Activated T-cell treated with anti-CD3 and anti-CD28 coated beads, Interleukin-2, amount 50 U/mL, for 72 hours (primary cell): ENCODE results near the gene ANHX. TPM values are rescaled to one million over a fixed set of nuclear protein-coding genes. Genes with fewer than 3 reads are reported as not detected.

ENCODE experiments used
- ATAC-seq, 2 donors: fragments of 150-1000 bp; cut with Tn5 transposase; replicated peaks in 1 of 2; 2 replicates each; pipeline ENCODE4 v1.10.0; 2021; ENCODE audit warnings: moderate library complexity in 2 of 2, mild to moderate bottlenecking in 1 of 2
- DNase-seq, 2 donors: peaks; one replicate each; pipeline ENCODE4 v3.0.0; 2021 to 2022; ENCODE audit warnings: mixed read lengths in 1 of 2
- H3K27ac Mint-ChIP-seq: one replicate; pipeline ENCODE4 v1.8.0; 2022; ENCODE audit warnings: mild to moderate bottlenecking, moderate library complexity, mixed read lengths
- H3K27me3 Mint-ChIP-seq: one replicate; pipeline ENCODE4 v1.8.0; 2022; ENCODE audit warnings: low read depth, mixed read lengths
- H3K36me3 Mint-ChIP-seq, 2 donors: one replicate each; pipeline ENCODE4 v1.8.0; 2022; ENCODE audit warnings: mixed read lengths in 2 of 2, mild to moderate bottlenecking in 1 of 2; ENCODE audit not compliant: insufficient read depth in 2 of 2
- H3K4me1 Mint-ChIP-seq: one replicate; pipeline ENCODE4 v1.8.0; 2022; ENCODE audit warnings: low read depth, mixed read lengths
- H3K4me3 Mint-ChIP-seq, 2 donors: one replicate each; pipeline ENCODE4 v1.8.0; 2022; ENCODE audit warnings: mild to moderate bottlenecking in 2 of 2, mixed read lengths in 2 of 2, moderate library complexity in 2 of 2
- H3K9me3 Mint-ChIP-seq, 2 donors: one replicate each; pipeline ENCODE4 v1.8.0; 2022; ENCODE audit warnings: mixed read lengths in 2 of 2
- total RNA-seq, 2 donors: library from RNA; stranded (reverse); gene quantifications; one replicate each; pipeline ENCODE4 v1.2.3, GENCODE V29; 2022

Gene ANHX
- total RNA-seq, 2 donors from 2014 or later = not detected

DNA sequence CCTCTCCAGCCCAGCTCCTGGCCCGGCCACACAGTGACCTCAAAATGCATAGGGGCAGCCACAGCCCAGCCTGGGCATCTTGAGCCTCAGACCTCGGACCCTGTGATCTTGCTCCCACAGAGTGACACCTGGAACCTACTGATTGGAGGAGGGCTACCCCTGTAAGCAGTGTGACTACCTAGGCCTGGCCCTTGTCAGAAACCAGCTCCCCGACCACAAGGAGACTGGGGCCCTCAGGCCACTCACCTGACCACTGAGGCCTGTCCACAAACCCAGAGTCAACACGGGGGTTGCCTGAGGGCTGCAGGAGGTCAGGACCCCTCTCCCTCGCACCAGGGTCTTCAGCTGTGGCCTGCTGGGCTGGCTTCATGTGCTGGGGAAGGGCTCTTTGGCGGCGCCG lies 9.0 kb downstream of the ANHX start:
- no peak overlapping the region for H3K4me3 Mint-ChIP-seq
- no peak for DNase-seq
- peaks cover 3 to 10% of the 10 kb centered on the region in 2 donors for H3K36me3 Mint-ChIP-seq
- H3K4me1 Mint-ChIP-seq = no peaks in the 10 kb centered on the region
- H3K27ac Mint-ChIP-seq = no peak overlapping the region
- no peaks in the 10 kb centered on the region for H3K27me3 Mint-ChIP-seq
- peaks cover 4 to 18% of the 10 kb centered on the region in 2 donors for H3K9me3 Mint-ChIP-seq
- ATAC-seq = no peak

DNA sequence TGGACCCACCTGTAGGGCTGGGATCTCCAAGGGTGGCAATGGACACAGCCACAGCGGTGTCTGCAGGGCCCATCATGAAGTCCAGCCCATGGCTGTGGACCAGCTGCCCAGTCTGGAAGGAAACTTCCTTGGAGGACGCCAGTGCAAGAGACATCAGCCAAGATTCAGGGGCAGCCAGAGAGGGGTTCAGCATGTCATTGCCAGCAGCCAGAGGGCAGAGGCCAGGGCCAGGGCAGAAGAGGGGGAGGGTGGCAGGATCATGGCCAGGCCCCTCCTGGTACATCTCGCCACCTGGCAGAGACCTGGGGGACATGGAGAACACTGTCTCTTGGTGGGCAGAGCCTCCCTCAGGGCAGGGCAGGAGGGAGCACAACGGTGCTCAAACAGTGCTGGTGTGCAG lies 10.2 kb downstream of the ANHX start:
- DNase-seq = no peak
- no peaks in the 10 kb centered on the region for H3K4me1 Mint-ChIP-seq
- H3K27ac Mint-ChIP-seq = no peak overlapping the region
- H3K9me3 Mint-ChIP-seq = peaks cover 4 to 19% of the 10 kb centered on the region in 2 donors
- peaks cover 3 to 10% of the 10 kb centered on the region in 2 donors for H3K36me3 Mint-ChIP-seq
- no peak for ATAC-seq
- no peak overlapping the region for H3K4me3 Mint-ChIP-seq
- H3K27me3 Mint-ChIP-seq = no peaks in the 10 kb centered on the region

DNA sequence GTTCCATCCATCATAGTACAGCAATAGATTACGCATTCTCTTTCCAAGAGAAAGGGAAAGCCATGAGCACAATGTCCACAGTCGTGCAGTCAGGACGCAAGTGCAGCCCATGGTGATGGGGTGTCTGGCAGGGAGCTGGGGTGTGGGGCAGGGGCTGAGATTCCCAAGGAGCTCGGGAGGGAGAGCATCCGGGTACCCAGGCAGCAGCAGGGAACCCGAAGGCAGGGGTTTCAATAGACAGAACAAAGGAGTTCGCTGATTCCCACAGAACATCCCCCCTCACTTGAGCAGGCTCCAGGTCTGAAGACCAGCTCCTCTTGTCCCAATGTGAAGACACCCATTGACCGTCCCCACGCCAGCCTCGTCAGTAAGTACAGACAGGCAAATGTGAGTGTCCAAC lies 13.5 kb downstream of the ANHX start:
- DNase-seq (no peak), ATAC-seq (no peak)
- no peak overlapping the region for H3K4me3 Mint-ChIP-seq
- no peaks in the 10 kb centered on the region for H3K4me1 Mint-ChIP-seq
- H3K27ac Mint-ChIP-seq = no peak overlapping the region
- no peaks in the 10 kb centered on the region for H3K27me3 Mint-ChIP-seq
- H3K9me3 Mint-ChIP-seq = peaks cover 16 to 22% of the 10 kb centered on the region in 2 donors
- peaks cover 12 to 21% of the 10 kb centered on the region in 2 donors for H3K36me3 Mint-ChIP-seq

DNA sequence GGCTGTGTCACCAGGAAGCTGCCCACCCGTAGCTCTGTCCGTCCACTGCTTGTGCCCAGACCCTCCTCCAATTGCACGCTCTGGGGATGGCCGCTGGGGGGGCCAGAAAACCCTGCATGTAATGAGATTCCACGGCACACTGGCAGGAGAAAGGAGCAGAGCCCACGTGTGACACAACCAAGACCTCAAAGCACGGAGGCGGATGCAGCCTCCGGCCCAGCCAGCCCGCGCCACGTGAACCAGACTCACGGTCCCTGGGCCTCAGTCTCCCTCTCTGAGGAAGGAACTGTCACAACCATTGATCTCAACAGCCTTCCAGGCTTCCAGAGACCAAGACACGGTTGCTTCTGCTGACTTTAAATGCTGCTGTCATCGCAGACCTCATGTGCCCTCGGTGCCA lies 14.4 kb downstream of the ANHX start:
- no peak overlapping the region for H3K4me3 Mint-ChIP-seq
- no peak overlapping the region for H3K27ac Mint-ChIP-seq
- H3K27me3 Mint-ChIP-seq = no peaks in the 10 kb centered on the region
- H3K36me3 Mint-ChIP-seq = peaks cover 13 to 21% of the 10 kb centered on the region in 2 donors
- no peak for DNase-seq
- no peak for ATAC-seq
- peaks cover 16 to 26% of the 10 kb centered on the region in 2 donors for H3K9me3 Mint-ChIP-seq
- no peaks in the 10 kb centered on the region for H3K4me1 Mint-ChIP-seq

DNA sequence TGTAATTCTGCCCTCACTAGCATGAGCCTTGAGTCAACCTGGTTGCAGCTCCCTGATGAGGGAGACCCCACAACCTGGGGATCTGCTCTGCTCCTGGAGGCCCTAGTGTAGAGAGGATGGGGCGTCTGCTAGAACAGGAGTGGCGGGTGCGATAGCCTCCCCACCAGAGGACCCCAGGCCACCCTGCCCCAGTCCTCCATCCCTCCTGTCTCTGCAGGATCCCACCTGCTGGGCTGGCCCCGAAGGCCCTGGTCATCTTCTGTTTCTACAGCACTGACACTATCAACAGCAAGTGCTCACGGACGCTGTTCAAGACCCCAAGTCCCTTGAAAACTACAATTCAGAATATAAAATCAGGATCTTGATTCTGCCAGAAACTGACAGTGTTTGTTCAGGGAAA lies 15.2 kb downstream of the ANHX start:
- Mint-ChIP-seq H3K4me1 (no peaks in the 10 kb centered on the region), H3K36me3 (peaks cover 13 to 23% of the 10 kb centered on the region in 2 donors), H3K27me3 (no peaks in the 10 kb centered on the region), H3K27ac (no peak overlapping the region), H3K4me3 (no peak overlapping the region), H3K9me3 (peaks cover 16 to 26% of the 10 kb centered on the region in 2 donors)
- no peak for DNase-seq
- no peak for ATAC-seq

DNA sequence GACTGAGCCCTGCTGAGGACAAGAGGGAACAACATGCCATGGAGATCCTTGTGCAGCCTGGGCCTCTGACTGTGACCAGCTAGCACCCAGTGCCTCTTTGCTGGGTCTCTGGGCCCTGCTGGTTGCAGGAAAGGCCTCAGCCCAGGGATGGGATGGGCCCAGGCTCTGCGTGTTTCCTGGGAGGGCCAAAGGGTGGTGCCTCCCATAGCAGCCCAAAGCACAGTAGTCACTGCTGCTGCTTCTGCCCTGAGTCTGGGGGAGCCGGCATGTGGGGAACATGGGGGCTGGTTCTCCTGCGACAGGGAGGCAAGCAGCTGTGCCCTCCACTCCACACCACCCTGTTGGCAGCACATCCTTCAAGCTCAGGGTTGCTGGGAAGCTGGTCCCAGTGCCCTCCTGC lies 18.5 kb downstream of the ANHX start:
- DNase-seq = no peak
- Mint-ChIP-seq H3K4me3 (no peak overlapping the region), H3K9me3 (peaks cover 21 to 30% of the 10 kb centered on the region in 2 donors), H3K36me3 (peaks cover 18 to 26% of the 10 kb centered on the region in 2 donors), H3K27me3 (no peaks in the 10 kb centered on the region), H3K4me1 (no peaks in the 10 kb centered on the region), H3K27ac (no peak overlapping the region)
- no peak for ATAC-seq

DNA sequence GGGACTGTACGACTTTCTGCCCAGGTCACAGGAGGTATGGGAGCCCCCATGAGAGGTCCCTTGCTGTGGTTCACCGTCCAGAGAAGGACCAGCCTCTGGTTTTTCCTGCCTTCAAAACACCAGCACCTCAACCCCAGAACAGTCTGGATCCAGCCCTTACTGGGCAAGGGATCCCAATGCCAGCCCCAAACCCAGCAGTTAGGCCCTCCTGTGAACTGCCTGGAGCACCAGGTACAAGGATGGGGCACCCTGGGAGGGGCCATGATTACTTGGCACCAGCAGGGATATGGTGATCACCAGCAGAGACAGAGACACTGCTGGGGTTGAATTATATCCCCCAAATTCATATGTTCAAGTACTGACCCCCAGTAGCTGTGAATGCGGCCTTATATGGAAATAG lies 20.0 kb downstream of the ANHX start:
- Mint-ChIP-seq H3K4me3 (no peak overlapping the region), H3K4me1 (no peaks in the 10 kb centered on the region), H3K27me3 (no peaks in the 10 kb centered on the region), H3K36me3 (peaks cover 24 to 33% of the 10 kb centered on the region in 2 donors), H3K27ac (no peak overlapping the region), H3K9me3 (peaks cover 27 to 31% of the 10 kb centered on the region in 2 donors)
- no peak for DNase-seq
- no peak for ATAC-seq

DNA sequence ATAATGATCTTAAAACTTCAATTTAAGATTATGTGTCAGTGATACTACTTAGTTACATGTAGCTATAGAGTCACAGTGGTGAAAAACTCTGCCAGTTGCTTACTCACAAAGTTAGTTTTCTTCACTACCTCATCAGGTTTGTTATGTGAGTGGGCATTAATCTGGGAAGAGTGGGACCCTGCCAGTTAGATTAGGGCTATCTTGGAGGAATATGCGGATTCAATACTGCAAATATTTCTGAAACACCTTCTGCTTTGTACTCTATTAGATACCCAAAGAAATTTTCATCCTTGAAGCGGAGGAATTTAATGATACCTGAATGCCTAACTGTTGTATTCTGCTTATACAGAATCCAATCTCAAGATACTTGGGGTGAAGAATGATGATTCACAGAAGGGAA lies 29.3 kb downstream of the ANHX start:
- H3K27ac Mint-ChIP-seq = peak overlapping the region; percentile 33
- no peak for ATAC-seq

DNA sequence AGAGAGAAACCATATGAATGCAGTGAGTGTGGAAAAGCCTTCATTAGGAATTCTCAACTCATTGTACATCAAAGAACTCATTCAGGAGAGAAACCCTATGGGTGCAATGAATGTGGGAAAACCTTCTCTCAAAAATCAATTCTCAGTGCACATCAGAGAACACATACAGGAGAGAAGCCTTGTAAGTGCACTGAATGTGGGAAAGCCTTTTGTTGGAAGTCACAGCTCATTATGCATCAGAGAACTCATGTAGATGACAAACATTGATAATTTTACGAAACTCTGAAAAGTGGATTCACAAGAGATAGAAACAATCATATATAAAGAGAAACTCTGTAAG lies 31.4 kb downstream of the ANHX start:
- H3K4me3 Mint-ChIP-seq = no peak overlapping the region
- ATAC-seq = no peak
- peaks cover 58 to 75% of the 10 kb centered on the region in 2 donors for H3K36me3 Mint-ChIP-seq
- peak overlapping the region; percentile 95 for H3K27ac Mint-ChIP-seq
- peaks cover 30 to 36% of the 10 kb centered on the region in 2 donors for H3K9me3 Mint-ChIP-seq
- DNase-seq = no peak
- no peaks in the 10 kb centered on the region for H3K4me1 Mint-ChIP-seq
- H3K27me3 Mint-ChIP-seq = no peaks in the 10 kb centered on the region

More for the DNA sequence above, 29.3 kb downstream of the ANHX start:
- Mint-ChIP-seq H3K36me3 (peaks cover 47 to 61% of the 10 kb centered on the region in 2 donors), H3K9me3 (peaks cover 23 to 25% of the 10 kb centered on the region in 2 donors), H3K4me3 (no peak overlapping the region), H3K27me3 (no peaks in the 10 kb centered on the region), H3K4me1 (no peaks in the 10 kb centered on the region)
- DNase-seq = no peak

DNA sequence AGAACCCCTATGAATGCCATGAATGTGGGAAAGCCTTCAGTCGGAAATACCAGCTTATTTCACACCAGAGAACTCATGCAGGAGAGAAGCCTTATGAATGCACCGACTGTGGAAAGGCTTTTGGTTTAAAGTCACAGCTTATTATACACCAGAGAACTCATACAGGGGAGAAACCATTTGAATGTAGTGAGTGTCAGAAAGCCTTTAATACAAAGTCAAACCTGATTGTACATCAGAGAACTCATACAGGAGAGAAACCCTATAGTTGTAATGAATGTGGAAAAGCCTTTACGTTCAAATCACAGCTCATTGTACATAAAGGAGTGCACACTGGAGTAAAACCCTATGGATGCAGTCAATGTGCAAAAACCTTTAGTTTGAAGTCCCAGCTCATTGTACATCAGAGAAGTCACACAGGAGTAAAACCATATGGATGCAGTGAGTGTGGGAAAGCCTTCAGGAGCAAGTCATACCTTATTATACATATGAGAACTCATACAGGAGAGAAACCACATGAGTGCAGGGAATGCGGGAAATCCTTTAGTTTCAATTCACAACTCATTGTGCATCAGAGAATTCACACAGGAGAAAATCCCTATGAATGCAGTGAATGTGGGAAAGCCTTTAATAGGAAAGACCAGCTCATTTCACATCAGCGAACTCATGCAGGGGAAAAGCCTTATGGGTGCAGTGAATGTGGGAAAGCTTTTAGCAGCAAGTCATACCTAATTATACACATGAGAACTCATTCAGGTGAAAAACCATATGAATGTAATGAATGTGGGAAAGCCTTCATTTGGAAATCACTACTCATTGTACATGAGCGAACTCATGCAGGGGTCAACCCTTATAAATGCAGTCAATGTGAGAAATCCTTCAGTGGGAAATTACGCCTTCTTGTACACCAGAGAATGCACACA lies 32.1 kb downstream of the ANHX start:
- H3K27ac Mint-ChIP-seq = peak overlapping the region; percentile 95
- no peaks in the 10 kb centered on the region for H3K27me3 Mint-ChIP-seq
- peaks cover 30 to 35% of the 10 kb centered on the region in 2 donors for H3K9me3 Mint-ChIP-seq
- no peak overlapping the region for H3K4me3 Mint-ChIP-seq
- no peak for ATAC-seq
- peaks cover 58 to 79% of the 10 kb centered on the region in 2 donors for H3K36me3 Mint-ChIP-seq
- H3K4me1 Mint-ChIP-seq = no peaks in the 10 kb centered on the region
- no peak for DNase-seq

DNA sequence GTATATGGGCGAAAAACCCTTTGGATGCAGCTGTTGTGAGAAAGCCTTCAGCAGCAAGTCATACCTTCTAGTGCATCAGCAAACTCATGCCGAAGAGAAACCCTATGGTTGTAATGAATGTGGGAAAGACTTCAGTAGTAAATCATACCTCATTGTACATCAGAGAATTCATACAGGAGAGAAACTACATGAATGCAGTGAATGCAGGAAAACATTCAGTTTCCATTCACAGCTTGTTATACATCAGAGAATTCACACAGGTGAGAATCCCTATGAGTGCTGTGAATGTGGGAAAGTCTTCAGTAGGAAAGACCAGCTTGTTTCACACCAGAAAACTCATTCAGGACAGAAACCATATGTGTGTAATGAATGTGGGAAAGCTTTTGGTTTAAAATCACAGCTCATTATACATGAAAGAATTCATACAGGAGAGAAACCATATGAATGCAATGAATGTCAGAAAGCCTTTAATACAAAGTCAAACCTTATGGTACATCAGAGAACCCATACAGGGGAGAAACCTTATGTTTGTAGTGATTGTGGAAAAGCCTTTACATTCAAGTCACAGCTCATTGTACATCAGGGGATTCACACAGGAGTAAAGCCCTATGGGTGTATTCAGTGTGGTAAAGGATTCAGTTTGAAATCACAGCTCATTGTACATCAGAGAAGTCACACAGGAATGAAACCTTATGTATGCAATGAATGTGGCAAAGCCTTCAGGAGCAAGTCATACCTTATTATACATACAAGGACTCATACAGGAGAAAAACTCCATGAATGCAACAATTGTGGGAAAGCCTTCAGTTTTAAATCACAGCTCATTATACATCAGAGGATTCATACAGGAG lies 33.0 kb downstream of the ANHX start:
- H3K4me3 Mint-ChIP-seq = no peak overlapping the region
- no peaks in the 10 kb centered on the region for H3K27me3 Mint-ChIP-seq
- peaks cover 30 to 33% of the 10 kb centered on the region in 2 donors for H3K9me3 Mint-ChIP-seq
- peaks cover 54 to 78% of the 10 kb centered on the region in 2 donors for H3K36me3 Mint-ChIP-seq
- no peaks in the 10 kb centered on the region for H3K4me1 Mint-ChIP-seq
- ATAC-seq (no peak), DNase-seq (no peak)
- peak overlapping the region; percentile 95 for H3K27ac Mint-ChIP-seq

DNA sequence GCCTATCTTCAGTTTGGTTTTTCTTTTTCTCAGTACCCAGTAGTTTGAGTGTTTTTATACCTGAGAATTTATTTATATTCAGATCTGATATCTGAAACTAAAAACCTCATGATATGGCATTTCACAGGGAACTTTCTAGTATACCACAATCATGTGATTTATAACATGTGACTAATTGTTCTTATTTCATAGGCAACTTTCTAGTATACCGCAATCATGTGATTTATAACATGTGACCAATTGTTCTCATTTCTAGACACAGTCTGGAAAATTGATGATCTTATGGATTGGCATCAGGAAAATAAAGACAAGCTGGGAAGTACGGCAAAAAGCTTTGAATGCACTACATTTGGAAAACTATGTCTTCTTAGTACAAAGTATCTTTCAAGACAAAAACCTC lies 33.8 kb downstream of the ANHX start:
- Mint-ChIP-seq H3K27me3 (no peaks in the 10 kb centered on the region), H3K36me3 (peaks cover 54 to 73% of the 10 kb centered on the region in 2 donors), H3K4me1 (no peaks in the 10 kb centered on the region), H3K27ac (no peak overlapping the region), H3K9me3 (peaks cover 30 to 33% of the 10 kb centered on the region in 2 donors), H3K4me3 (no peak overlapping the region)
- ATAC-seq = no peak
- DNase-seq = no peak

DNA sequence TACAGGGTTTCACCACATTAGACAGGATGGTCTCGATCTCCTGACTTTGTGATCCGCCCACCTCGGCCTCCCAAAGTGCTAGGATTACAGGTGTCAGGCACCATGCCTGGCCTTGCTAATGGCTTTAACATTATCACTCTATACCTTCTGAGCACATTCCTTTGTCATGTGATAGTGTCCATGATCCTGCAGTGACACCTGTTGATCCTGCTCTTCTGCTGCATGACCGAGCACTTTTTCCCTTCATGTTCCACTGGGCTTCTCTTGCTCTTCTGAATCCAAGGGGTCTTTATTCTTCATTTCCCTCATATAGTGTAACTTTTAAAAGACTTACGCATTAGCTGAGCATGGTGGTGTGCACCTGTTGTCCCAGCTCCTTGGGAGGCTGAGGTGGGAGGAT lies 42.8 kb downstream of the ANHX start:
- Mint-ChIP-seq H3K27ac (no peak overlapping the region), H3K27me3 (no peaks in the 10 kb centered on the region), H3K4me3 (no peak overlapping the region), H3K9me3 (peaks cover 25 to 36% of the 10 kb centered on the region in 2 donors), H3K36me3 (peaks cover 64 to 84% of the 10 kb centered on the region in 2 donors), H3K4me1 (no peaks in the 10 kb centered on the region)
- ATAC-seq (no peak), DNase-seq (no peak)
